Measurements from ENCODE around the gene MDM4.
"Not testable (repeated sequence)": the region's sequence is repeated elsewhere in the genome, so short reads cannot be mapped to it uniquely, and the experiment has no call there.

The MDM4 gene

DNA sequence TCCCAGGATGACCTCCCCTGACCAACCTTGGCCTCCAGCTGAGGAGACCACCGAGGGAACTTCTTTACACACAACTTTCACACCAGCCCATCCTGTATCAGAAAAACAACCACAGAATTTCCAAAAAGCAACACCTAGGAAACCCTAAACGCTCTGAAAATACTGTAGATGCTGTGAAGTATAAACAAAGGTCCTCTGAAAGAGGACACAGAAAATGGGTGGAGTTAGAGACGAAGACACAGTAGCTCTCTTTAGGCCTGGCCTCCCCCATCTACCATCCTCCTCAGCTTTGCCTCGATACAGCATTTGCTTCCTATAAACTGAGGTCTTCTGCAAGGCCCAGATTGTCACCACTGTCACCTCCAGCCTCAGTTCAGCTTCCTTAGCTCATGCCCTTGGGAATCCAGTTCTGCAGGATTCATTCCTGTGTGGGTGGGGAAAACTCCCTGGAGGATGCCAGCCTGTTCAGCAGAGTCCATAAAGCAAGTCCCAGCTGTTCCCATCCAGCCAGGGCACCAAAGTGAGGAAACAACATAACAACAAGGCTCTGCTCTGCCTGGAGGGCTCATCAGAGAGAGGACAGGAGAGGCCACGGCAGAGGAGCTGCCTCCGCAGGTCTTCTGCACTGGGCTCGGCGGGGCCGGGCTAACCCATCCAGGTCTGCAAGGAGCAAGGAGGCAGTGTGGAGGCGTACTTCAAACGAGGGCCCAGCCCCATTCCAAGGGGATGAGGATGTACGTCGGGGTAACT lies 36.6 kb upstream of the MDM4 start:
- Mint-ChIP-seq H3K4me1 (peaks cover 69% of the 10 kb centered on the region), H3K36me3 (no peaks in the 10 kb centered on the region), H3K27ac (no peak overlapping the region), H3K4me3 (no peak overlapping the region), H3K9me3 (no peaks in the 10 kb centered on the region), H3K27me3 (no peaks in the 10 kb centered on the region)

- H3K4me1 Mint-ChIP-seq = peaks cover 69% of the 10 kb centered on the region
- H3K27ac Mint-ChIP-seq = peak overlapping the region; percentile 52
- no peak overlapping the region for H3K4me3 Mint-ChIP-seq
- H3K9me3 Mint-ChIP-seq = no peaks in the 10 kb centered on the region
- H3K36me3 Mint-ChIP-seq = no peaks in the 10 kb centered on the region
- H3K27me3 Mint-ChIP-seq = no peaks in the 10 kb centered on the region
Measured at GRCh38 chr1:204480515-204480914, 35.7 kb upstream of the MDM4 start.

DNA sequence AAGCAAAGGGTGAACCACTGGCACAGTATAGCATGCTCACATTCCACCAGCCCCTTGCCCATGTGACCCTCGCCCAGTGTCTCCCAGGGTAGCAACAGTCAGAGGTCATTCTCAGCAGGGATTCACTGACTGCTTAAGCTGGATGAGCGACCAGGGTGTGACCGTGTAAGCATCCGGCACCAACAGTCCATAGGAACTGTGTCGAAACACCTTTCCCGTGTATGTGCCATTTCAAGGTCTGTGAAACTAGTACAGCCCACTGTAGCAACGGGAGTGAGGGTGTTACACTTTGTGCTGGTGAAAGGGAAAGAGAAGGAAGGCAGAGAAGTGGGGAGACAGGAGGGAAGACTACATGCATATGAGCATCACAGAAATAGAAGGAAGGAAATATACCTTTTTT lies 32.4 kb upstream of the MDM4 start:
- H3K36me3 Mint-ChIP-seq = peaks cover 5% of the 10 kb centered on the region
- H3K27me3 Mint-ChIP-seq = no peaks in the 10 kb centered on the region
- H3K4me3 Mint-ChIP-seq = no peak overlapping the region
- no peak overlapping the region for H3K27ac Mint-ChIP-seq
- H3K4me1 Mint-ChIP-seq = peaks cover 55% of the 10 kb centered on the region
- H3K9me3 Mint-ChIP-seq = no peaks in the 10 kb centered on the region

DNA sequence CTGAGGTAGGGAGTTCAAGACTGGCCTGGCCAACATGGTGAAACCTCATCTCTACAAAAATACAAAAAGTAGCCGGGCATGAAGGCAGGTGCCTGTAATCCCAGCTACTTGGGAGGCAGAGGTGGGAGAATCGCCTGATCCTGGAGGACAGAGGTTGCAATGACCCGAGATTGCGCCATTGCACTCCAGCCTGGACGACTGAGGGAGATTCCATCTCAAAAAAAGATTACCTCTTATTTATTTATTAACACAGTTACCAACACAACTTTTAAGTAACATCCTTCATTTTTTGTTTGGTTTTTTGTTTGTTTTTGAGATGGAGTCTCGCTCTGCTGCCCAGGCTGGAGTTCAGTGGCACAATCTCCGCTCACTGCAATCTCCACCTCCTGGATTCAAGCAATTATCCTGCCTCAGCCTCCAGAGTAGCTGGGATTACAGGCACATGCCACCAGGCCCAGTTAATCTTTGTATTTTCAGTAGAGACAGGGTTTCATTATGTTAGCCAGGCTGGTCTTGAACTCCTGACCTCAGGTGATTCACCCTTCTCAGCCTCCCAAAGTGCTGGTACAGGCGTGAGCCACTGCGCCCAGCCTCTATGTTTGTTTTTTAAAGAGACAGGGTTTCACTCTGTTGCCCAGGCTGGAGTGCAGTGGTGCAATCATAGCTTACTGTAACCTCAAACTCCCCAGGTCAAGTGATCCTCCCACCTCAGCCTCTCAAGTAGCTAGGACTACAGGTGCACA lies 29.5 kb upstream of the MDM4 start:
- not testable (repeated sequence) for H3K27me3 Mint-ChIP-seq, H3K36me3 Mint-ChIP-seq, H3K9me3 Mint-ChIP-seq, H3K4me3 Mint-ChIP-seq, H3K27ac Mint-ChIP-seq
- H3K4me1 Mint-ChIP-seq = peaks cover 46% of the 10 kb centered on the region

DNA sequence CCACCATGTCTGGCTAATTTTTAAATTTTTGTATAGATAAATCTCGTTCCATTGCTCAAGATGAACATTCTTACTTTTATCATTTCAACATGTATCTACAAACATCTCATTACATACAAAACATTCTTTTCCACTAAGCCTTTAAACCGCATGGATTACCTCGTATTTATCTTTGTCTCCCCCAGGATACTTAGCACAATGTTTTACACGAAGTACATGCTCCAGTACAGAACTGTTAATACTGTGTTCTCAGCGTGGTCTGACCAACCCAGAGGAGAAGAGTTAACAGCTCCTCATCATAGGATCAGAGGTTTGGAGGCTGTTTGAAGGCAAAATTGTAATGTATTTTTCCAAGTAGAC lies 29.0 kb upstream of the MDM4 start:
- H3K27ac Mint-ChIP-seq = no peak overlapping the region
- H3K36me3 Mint-ChIP-seq = peaks cover 5% of the 10 kb centered on the region
- no peak overlapping the region for H3K4me3 Mint-ChIP-seq
- no peaks in the 10 kb centered on the region for H3K27me3 Mint-ChIP-seq
- peaks cover 51% of the 10 kb centered on the region for H3K4me1 Mint-ChIP-seq
- H3K9me3 Mint-ChIP-seq = no peaks in the 10 kb centered on the region

- Mint-ChIP-seq H3K27ac (no peak overlapping the region), H3K36me3 (peaks cover 5% of the 10 kb centered on the region), H3K9me3 (no peaks in the 10 kb centered on the region), H3K4me3 (peak overlapping the region; percentile 90), H3K27me3 (no peaks in the 10 kb centered on the region), H3K4me1 (peaks cover 67% of the 10 kb centered on the region)
Measured at GRCh38 chr1:204491655-204492054, 24.6 kb upstream of the MDM4 start.

- H3K36me3 Mint-ChIP-seq = peaks cover 2% of the 10 kb centered on the region
- peak overlapping the region; percentile 81 for H3K27ac Mint-ChIP-seq
- H3K4me3 Mint-ChIP-seq = peak overlapping the region; percentile 90
- peaks cover 63% of the 10 kb centered on the region for H3K4me1 Mint-ChIP-seq
- H3K9me3 Mint-ChIP-seq = no peaks in the 10 kb centered on the region
- no peaks in the 10 kb centered on the region for H3K27me3 Mint-ChIP-seq
Measured at GRCh38 chr1:204493145-204493983, 22.8 kb upstream of the MDM4 start.

DNA sequence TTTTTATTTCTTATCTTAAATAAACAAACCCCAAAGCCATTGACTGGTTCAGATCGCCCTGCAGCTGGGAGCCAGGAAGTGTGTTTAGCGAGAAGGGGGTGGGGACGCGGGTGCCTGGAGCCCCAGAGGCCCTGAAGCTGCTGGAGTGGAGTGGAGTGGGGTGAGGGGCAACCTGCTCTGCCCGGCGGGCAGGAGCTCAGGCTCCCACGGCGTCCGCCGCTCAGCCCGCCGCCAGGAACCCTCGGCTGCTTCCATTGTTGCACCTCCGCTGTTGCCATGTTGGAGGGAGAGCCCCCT lies 22.3 kb upstream of the MDM4 start:
- H3K36me3 Mint-ChIP-seq = no peaks in the 10 kb centered on the region

DNA sequence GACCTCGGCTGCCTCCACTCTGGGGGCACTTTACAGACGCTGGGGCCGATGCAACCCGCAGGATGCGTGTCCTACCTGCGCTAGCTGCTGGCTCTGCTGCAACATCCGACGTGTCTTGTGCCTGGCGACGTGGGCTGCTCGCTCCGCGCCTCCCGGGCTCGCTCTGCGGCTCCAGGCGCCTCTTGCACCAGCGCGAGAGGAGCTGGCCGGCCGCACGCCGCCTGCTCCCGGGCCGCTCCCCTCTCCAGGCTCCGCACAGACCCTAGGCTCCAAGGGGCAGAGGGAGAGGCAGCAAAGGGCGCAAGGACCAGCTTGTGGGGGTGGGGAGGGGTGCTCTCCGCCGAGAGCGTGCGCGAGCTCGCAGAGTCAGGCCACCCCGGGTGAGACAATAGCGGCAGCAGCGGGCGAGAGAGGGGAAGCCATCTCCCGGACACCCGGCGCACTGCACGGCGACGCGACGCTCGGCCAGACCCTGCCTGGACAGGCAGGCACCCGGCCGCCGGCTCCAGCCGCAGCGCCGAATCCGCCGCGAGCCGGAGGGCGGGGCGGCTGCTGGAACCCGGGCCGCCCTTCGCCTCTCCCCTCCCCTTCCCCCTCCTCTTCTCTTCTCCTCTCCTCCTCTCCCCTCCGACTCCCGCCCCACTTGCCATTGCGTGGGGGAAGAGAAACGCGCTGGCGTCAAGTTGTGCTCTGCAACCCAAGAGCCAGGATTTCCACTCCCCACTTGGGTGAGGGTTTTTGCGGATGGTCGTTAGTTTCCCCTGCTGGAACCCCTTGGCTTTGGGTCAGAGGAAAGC lies 21.7 kb upstream of the MDM4 start, which contains the start of gene PIK3C2B:
Gene PIK3C2B, minus strand, starts transcription at position 525 of the 797 bp plus-strand sequence. CDS start 25,003 bp downstream, outside the sequence.
- Mint-ChIP-seq H3K9me3 (no peaks in the 10 kb centered on the region), H3K36me3 (no peaks in the 10 kb centered on the region), H3K27me3 (no peaks in the 10 kb centered on the region), H3K4me3 (peak within 1 kb of the TSS; percentile 90), H3K4me1 (peaks cover 58% of the 10 kb centered on the region), H3K27ac (peak within 1 kb of the TSS; percentile 81)

More for the DNA sequence above, 22.3 kb upstream of the MDM4 start:
- peak overlapping the region; percentile 90 for H3K4me3 Mint-ChIP-seq
- no peaks in the 10 kb centered on the region for H3K27me3 Mint-ChIP-seq
- H3K9me3 Mint-ChIP-seq = no peaks in the 10 kb centered on the region
- peaks cover 62% of the 10 kb centered on the region for H3K4me1 Mint-ChIP-seq
- peak overlapping the region; percentile 81 for H3K27ac Mint-ChIP-seq

GRCh38 chr1:204495078-204495753 lies 21.0 kb upstream of the MDM4 start:
- peak overlapping the region; percentile 90 for H3K4me3 Mint-ChIP-seq
- peak overlapping the region; percentile 63 for H3K27ac Mint-ChIP-seq
- no peaks in the 10 kb centered on the region for H3K27me3 Mint-ChIP-seq
- H3K9me3 Mint-ChIP-seq = no peaks in the 10 kb centered on the region
- peaks cover 52% of the 10 kb centered on the region for H3K4me1 Mint-ChIP-seq
- H3K36me3 Mint-ChIP-seq = no peaks in the 10 kb centered on the region

DNA sequence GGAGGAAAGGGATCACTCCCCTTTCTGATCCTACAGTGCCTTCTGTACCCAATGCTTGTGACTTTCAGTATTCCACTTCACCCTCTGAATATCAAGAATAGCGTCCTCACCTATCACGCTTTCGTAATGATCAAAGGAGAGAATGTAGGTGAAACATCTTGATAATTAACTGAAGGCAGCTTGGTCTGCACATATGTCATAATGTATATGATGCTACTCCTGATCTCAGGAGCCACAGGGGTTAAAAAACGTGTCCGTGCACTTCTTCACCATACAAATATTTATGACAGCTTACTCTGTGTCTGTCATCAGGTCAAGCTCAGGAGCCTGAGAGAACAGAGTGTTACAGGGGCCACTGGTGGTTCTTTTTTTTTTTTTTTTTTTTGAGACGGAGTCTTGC lies 20.4 kb upstream of the MDM4 start:
- Mint-ChIP-seq H3K27me3 (no peaks in the 10 kb centered on the region), H3K4me3 (peak overlapping the region; percentile 90), H3K27ac (peak overlapping the region; percentile 32), H3K9me3 (no peaks in the 10 kb centered on the region), H3K4me1 (peaks cover 46% of the 10 kb centered on the region), H3K36me3 (no peaks in the 10 kb centered on the region)

- no peak overlapping the region for H3K4me3 Mint-ChIP-seq
- no peaks in the 10 kb centered on the region for H3K27me3 Mint-ChIP-seq
- H3K4me1 Mint-ChIP-seq = peaks cover 32% of the 10 kb centered on the region
- no peaks in the 10 kb centered on the region for H3K9me3 Mint-ChIP-seq
- H3K36me3 Mint-ChIP-seq = no peaks in the 10 kb centered on the region
- H3K27ac Mint-ChIP-seq = no peak overlapping the region
Measured at GRCh38 chr1:204498981-204499380, 17.2 kb upstream of the MDM4 start.

DNA sequence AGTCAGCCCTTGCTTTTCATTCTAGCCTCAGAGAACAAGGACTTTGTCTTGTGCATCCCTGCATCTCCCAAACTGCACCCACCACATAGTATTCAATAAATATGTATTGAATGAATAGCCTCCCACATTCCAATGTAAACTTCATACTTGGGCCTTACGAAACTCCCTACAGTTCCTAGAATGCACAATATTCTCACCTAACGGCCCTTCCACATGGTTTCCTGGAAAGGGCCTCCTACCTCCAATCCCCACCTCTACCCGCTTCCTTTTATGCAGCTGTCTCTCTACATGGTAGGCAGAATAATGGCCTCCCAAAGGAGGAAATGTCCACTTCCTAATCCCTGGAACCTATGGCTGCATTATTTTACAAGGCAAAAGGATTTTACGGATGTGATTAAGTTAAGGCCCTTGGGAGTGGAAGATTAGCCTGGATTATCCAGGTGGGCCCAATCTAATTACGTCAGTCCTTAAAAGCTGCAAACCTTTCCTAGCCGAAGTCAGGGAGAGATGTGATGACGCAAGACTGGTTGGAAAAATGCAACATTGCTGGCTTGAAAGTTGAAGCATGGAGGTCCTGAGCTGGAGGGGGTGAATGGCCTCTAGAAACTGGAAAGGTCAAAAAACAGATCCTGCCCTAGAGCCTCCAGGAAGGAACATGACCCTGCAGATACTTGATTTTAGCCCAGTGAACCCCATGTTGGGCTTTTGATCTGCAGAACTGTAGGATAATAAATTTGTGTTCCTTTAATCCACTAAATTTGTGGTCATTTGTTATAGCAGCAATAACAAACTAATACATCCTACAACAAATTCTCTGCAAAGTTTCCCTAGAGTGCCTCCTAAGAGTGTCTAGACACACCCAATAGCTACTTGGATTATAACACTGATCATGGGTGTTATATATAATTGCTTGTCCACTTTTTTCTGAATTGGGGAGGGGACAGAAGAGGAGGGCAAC lies 16.4 kb upstream of the MDM4 start:
- Mint-ChIP-seq H3K9me3 (no peaks in the 10 kb centered on the region), H3K27me3 (no peaks in the 10 kb centered on the region), H3K27ac (no peak overlapping the region), H3K4me1 (peaks cover 35% of the 10 kb centered on the region), H3K4me3 (no peak overlapping the region), H3K36me3 (no peaks in the 10 kb centered on the region)

DNA sequence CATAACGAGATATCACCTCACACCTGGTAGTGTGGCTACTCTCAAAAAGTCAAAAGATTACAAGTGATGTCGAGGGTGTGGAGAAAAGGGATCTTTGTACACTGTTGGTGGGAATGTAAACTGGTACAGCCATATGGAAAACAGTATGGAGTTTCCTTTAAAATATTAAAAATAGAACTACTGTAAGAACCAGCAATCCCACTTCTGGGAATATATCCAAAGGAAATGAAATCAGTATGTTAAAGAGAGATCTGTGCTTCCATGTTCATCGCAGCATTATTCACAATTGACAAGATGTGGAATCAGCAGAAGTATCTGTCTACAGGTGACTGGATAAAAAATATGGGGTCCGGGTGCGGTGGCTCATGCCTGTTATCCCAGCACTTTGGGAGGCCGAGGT lies 14.0 kb upstream of the MDM4 start:
- Mint-ChIP-seq H3K36me3 (peaks cover 2% of the 10 kb centered on the region), H3K9me3 (no peaks in the 10 kb centered on the region), H3K27ac (no peak overlapping the region), H3K4me1 (peaks cover 31% of the 10 kb centered on the region), H3K27me3 (peaks cover 2% of the 10 kb centered on the region), H3K4me3 (no peak overlapping the region)

All from activated naive CD4-positive, alpha-beta T cell treated with anti-CD3 and anti-CD28 coated beads, Interleukin-2, amount 50 U/mL, for 24 hours (primary cell).